Erythroblast (primary cell): ENCODE measurements around the gene NDUFS6.
"Not testable (repeated sequence)": the region's sequence is repeated elsewhere in the genome, so short reads cannot be mapped to it uniquely, and the experiment has no call there.

Experiments used
- DNase-seq, 2 experiments: peaks; one replicate each; lab custom pipeline; 2025; lab: John Stamatoyannopoulos, UW
- GATA1 ChIP-seq: IDR thresholded peaks from 2 replicates; pipeline ENCODE4 v1.6.1; 2011; ENCODE audit warnings: low read depth, mild to moderate bottlenecking, control low read depth, low read length, moderate library complexity
- POLR2A ChIP-seq: IDR thresholded peaks from 2 replicates; pipeline ENCODE4 v1.6.1; 2011; ENCODE audit warnings: mild to moderate bottlenecking, low read length

The NDUFS6 gene

DNA sequence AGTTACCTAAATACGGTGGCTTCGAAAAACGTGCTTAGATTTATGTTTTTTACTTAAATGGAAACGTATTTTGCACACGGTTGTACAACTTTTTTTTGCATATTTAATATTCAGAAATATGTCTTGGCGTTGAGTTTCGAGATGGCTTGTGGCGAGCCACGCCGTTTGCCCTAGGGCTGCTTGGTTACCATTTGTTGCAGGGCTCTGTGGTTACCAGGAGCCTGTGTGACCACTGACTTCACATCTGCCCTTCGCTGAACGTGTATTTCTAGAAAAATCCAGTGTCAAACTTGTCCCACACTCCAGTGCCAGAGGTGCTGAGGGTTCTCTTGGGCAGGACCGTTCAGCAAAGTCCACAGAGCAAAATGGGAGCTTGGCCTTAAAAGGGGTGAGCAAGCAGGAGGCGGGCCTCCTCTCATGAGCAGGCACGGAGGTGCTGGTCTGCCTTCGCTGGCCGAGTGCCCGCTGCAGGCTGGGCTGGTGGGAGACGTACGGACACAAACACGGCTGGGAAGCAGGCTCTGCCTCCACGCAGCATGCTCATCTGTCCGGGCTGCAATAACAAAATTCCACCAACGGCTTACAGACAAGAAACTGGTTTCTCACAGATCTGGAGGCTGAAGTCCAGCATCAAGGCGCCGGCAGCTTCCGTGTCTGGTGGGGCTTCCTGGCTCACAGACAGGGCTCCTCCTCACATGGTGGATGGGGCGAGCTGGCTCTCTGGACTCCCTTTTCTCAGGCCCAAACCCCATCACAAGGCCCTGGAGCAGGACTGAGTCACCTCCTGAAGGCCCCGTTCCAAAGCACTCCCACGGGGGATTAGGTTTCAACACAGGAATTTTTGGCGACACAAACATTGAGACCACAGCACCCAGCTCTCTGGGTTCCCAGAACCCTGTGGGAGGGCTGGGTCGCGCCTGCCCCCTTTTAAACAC lies 7.0 kb upstream of the NDUFS6 start:
- DNase-seq = no peak
- no peak for TF ChIP-seq POLR2A
- no peak for TF ChIP-seq GATA1

- DNase-seq = no peak
Observed at GRCh38 chr5:1794901-1795290, 6.3 kb upstream of the NDUFS6 start.

GRCh38 chr5:1795506-1795905 lies 5.7 kb upstream of the NDUFS6 start:
- DNase-seq = no peak
- TF ChIP-seq GATA1 (no peak), POLR2A (no peak)

More at GRCh38 chr5:1794901-1795290, 6.3 kb upstream of the NDUFS6 start:
- TF ChIP-seq POLR2A (no peak), GATA1 (no peak)

DNA sequence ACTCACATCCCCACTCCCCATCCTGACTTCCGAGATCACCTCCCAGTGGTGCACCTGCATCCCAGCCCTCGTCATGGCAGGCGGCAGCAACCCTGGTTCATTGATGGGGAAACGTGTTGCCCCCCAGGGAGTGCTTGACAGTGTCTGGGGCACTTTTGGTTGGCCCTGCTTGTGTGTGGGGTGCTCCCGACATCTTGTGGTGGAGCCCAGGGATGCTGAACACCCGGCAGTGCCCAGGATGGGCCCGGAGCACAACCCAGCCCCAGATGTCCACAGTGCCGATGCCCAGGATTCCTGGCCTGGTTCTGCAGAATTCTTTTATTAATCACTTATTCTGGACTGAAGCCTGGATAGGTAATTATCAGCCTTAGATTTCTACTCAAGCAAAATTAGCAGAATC lies 5.3 kb upstream of the NDUFS6 start:
- no peak for DNase-seq
- no peak for TF ChIP-seq POLR2A

GRCh38 chr5:1796371-1797102 lies 4.7 kb upstream of the NDUFS6 start:
- TF ChIP-seq POLR2A (no peak), GATA1 (no peak)
- no peak for DNase-seq

DNA sequence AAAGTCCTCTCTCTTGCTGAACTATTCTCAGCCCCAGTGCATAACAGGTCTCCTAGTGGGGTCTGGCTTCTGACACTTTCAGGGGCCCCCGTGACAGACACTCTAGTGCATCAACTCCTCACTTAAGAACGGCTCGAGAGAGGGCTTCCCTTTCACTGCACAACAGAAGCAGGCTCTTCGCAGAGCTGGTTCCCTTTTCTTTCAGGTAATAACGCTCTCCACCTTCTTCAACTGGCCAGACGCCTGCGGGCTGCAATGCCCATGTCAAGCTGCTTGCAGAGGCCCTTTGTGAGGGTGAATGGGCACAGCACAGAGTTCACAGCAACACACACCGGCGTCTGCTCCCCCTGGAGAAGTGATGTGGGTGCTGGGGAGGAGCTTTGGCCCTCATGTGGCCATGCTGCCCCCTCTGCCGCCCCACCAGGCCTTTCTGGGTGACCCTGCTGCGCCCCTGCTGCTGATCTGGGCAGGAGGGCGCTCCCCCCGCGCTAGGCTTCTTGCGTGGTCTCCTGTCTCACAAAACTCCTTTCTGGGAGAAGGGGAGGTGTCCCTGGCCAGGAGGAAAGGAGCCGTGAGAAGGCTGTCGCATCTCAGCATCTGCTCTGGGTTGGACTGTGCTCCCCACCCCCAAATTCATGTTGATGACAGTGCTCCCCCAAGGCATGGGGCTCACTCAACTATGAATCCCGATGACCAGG lies 4.0 kb upstream of the NDUFS6 start:
- TF ChIP-seq POLR2A = no peak
- TF ChIP-seq GATA1 = no peak
- no peak for DNase-seq

GRCh38 chr5:1797855-1798254 lies 3.4 kb upstream of the NDUFS6 start:
- TF ChIP-seq GATA1 (no peak), POLR2A (no peak)
- no peak for DNase-seq

DNA sequence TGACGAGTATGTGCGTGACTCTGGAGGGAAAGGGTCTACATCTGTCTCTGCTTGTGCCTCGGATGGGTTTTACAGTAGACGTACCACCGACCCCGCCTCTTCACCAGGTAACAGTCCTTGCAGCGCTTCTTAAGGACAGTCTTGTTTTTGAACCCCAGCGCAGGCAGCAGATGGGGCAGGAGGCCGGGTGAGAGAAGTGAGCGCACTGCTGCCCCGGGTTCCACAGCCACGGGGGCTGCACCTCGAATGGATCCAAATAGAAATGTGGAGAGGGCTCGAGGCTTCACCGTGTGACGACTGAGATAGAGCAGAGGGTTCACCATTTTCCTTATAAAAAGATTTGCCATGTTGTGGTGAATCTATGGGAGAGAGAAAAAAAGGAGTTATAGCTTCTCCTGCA lies 2.6 kb upstream of the NDUFS6 start:
- not testable (repeated sequence) for DNase-seq

DNA sequence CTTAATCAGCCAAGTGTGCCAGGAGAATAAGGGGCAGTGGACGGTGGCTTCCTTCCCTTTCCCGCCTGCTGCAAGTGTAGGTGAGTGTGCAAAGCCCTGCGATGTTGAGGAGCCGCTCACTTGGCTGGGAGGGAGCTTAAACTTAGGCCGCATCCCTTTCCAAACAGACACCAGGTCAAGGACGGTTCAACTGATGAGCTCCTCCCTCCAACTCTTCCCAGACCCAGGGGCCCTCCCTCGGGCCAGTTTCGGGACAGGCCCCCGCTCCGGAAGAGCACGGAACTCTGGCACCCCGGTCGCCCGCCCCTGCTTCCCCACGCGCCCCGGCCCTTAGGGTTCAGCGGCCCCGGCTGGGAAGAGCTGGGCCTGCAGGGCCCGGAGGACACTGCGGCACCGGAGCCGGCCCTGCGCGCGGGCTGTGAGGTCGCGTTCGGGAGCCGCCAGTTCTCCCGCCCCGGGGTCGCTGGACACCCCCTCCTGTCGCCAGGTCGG lies 2.1 kb upstream of the NDUFS6 start:
- DNase-seq = peak; percentile 69 to 72
- no peak for TF ChIP-seq GATA1
- TF ChIP-seq POLR2A = no peak

DNA sequence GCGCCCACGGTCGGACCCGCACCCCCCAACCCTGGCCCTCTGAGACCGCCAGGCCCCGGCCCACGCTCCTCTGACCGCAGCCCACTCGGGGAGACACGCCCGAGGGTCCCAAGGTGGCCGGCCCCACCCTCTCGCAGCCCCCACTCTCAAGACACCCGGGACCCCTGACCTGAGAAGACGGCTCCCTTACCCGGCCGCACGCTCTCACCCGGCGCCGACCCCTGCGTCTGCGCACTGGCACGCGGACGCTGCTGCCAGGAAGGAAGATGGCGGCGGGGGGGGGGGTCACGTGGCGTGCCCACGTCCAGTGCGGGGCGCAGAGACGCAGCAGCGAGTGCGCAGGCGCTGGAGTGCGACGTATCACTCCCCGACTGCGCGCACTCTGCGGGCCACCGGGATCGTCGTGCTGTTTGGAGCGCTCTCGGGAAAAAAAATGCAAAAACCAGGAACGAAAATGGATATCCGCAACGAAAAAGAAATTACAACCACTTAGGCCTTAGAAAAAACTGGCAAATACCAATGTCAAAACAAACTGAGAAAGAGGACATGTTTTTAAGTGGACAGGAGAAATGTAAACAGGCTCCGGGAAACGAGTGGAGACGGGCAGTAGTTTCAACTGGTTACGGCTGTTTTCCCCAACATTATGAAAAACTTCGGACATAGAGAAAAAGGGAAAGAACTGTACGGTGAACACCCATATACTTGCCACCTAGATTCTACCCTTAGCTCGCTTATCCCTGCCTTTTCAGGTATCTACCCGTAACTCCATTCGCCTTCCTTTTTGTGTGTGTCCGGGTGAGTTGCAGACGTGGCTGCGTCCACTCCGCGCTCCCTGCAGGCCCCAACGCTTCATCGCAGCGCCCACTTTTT lies 1.4 kb upstream of the NDUFS6 start, which contains the start of gene MRPL36:
Gene MRPL36, minus strand, starts transcription at position 236 of the 870 bp plus-strand sequence. CDS start 902 bp downstream, outside the sequence.
- no peak for TF ChIP-seq GATA1
- TF ChIP-seq POLR2A = peak; percentile 88

DNA sequence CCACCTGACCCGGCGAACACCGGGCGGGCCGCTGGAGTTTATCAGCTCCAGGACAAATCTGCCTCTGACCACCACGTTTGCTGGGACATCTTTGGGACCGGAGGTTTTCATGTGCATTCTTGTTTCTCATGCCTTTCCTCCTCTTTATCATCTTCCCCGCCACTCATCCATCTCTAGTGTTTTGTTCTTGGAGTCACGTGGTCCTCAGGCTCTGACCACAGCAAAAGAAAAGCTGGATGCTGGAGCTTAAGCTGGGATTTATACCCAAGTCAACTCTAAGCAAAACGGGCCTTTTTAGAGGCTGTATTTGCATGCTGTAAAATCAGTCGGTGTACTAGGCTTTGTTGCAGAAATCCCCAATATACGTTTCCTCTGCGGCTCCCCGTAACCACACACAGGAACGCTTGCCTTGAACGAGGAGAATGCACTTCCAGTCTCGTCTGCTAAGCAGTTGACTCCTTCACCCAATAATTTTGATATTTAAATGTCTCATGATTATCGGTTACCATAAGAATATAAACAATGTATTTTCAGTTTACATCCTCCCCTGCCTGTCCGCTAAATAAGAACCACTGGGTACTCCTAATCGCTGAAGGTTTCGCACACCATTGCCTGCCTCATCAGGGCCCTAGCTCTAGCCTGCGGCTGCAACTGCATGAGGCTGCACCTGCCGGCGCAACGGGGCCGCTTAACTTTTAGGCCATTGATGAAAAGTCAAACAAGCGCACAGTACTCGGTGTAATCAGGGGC lies 560 bp upstream of the NDUFS6 start:
- peak; percentile 82 to 84 for DNase-seq
- TF ChIP-seq POLR2A (no peak), GATA1 (no peak)

More for the DNA sequence above, 1.4 kb upstream of the NDUFS6 start, which contains the start of gene MRPL36:
- DNase-seq = peak; percentile 95 to 96

- TF ChIP-seq GATA1 (no peak), POLR2A (no peak)
- DNase-seq = peak in 1 of 2 experiments; percentile 41
Observed at GRCh38 chr5:1801967-1802295, 724 bp downstream of the NDUFS6 start.
